Activated T-helper 1 cell treated with anti-CD3 and anti-CD28 coated beads, Interleukin-12 subunit alpha, Interleukin-12 subunit beta, Interleukin-2, Interleukin-4 antibody, amounts not matched to agents 30 ng/mL and 10 ng/mL and 1 ng/mL, durations not matched to agents 14 hours and 24 hours and 36 hours (primary cell): ENCODE measurements around the gene TRIM14. TPM values are rescaled to one million over a fixed set of nuclear protein-coding genes. Genes with fewer than 3 reads are reported as not detected.

Source experiments
- DNase-seq: peaks from one replicate; pipeline ENCODE4 v3.0.0; 2021; ENCODE audit warnings: low spot score
- H3K27ac Mint-ChIP-seq: one replicate; pipeline ENCODE4 v1.8.0; 2021; ENCODE audit warnings: mild to moderate bottlenecking, mixed read lengths
- H3K27me3 Mint-ChIP-seq: one replicate; pipeline ENCODE4 v1.8.0; 2022; ENCODE audit warnings: mild to moderate bottlenecking, moderate library complexity, mixed read lengths; ENCODE audit not compliant: insufficient read depth
- H3K36me3 Mint-ChIP-seq: one replicate; pipeline ENCODE4 v1.8.0; 2021; ENCODE audit warnings: low read depth, mixed read lengths
- H3K4me1 Mint-ChIP-seq: one replicate; pipeline ENCODE4 v1.8.0; 2021; ENCODE audit warnings: low read depth, mixed read lengths
- H3K4me3 Mint-ChIP-seq: one replicate; pipeline ENCODE4 v1.8.0; 2021; ENCODE audit warnings: mild to moderate bottlenecking, moderate library complexity, mixed read lengths
- H3K9me3 Mint-ChIP-seq: one replicate; pipeline ENCODE4 v1.8.0; 2021; ENCODE audit warnings: mixed read lengths
- intact Hi-C: fragments of 100-400 bp; cut with micrococcal nuclease; formaldehyde crosslinking; loops from one replicate; pipeline ENCODE4 v1.15.1; 2024
- total RNA-seq: library from RNA; stranded (reverse); gene quantifications from 2 replicates; pipeline ENCODE4 v1.2.3, GENCODE V29; 2022

The TRIM14 gene
- total RNA-seq, 1 donor from 2014 or later = 41.7 TPM

- H3K36me3 Mint-ChIP-seq = no peaks in the 10 kb centered on the region
- intact Hi-C loops = no loop called here
- no peaks in the 10 kb centered on the region for H3K9me3 Mint-ChIP-seq
- no peak for DNase-seq
- no peak overlapping the region for H3K27ac Mint-ChIP-seq
- no peaks in the 10 kb centered on the region for H3K4me1 Mint-ChIP-seq
- H3K4me3 Mint-ChIP-seq = no peak overlapping the region
- H3K27me3 Mint-ChIP-seq = peaks cover 2% of the 10 kb centered on the region
Observed at GRCh38 chr9:98150164-98150563, 31.1 kb upstream of the TRIM14 start.

GRCh38 chr9:98149422-98149821 is 30.4 kb upstream of the TRIM14 start:
- intact Hi-C loops = no loop called here
- H3K9me3 Mint-ChIP-seq = no peaks in the 10 kb centered on the region

GRCh38 chr9:98148486-98148885 is 29.5 kb upstream of the TRIM14 start:
- Mint-ChIP-seq H3K27ac (no peak overlapping the region), H3K27me3 (peaks cover 2% of the 10 kb centered on the region), H3K36me3 (no peaks in the 10 kb centered on the region), H3K4me1 (no peaks in the 10 kb centered on the region), H3K4me3 (no peak overlapping the region), H3K9me3 (no peaks in the 10 kb centered on the region)
- intact Hi-C loops = no loop called here
- no peak for DNase-seq

More at GRCh38 chr9:98149422-98149821, 30.4 kb upstream of the TRIM14 start:
- no peak overlapping the region for H3K4me3 Mint-ChIP-seq
- H3K27ac Mint-ChIP-seq = no peak overlapping the region
- H3K27me3 Mint-ChIP-seq = peaks cover 2% of the 10 kb centered on the region
- H3K4me1 Mint-ChIP-seq = no peaks in the 10 kb centered on the region
- DNase-seq = no peak
- H3K36me3 Mint-ChIP-seq = no peaks in the 10 kb centered on the region

- Mint-ChIP-seq H3K27me3 (peaks cover 2% of the 10 kb centered on the region), H3K4me1 (no peaks in the 10 kb centered on the region), H3K27ac (no peak overlapping the region), H3K36me3 (no peaks in the 10 kb centered on the region), H3K4me3 (no peak overlapping the region), H3K9me3 (no peaks in the 10 kb centered on the region)
- no peak for DNase-seq
- intact Hi-C loops = no loop called here
Observed at GRCh38 chr9:98147582-98147981, 28.6 kb upstream of the TRIM14 start.

GRCh38 chr9:98146101-98146991 is 27.3 kb upstream of the TRIM14 start:
- no peaks in the 10 kb centered on the region for H3K36me3 Mint-ChIP-seq
- no peak overlapping the region for H3K27ac Mint-ChIP-seq
- intact Hi-C loops = no loop called here

DNA sequence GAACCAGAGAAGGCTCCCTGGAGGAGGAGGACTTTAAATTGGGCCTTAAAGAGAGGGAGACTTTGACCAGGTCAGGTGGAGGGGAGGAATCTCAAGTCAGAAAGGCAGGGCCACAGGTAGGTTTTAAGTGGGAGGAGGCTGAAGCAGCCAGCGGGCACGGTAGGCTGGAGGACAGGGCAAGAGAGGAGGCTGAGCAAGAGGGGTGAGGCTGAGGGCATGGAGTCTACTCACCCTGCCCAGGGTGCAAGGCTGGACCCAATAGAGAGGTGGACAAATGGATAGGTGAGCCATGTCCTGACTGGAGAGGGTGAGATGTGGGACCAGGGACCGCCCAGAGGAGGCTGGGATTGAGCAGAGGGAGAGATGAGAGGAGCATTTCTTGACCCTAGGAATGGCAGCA is 25.6 kb upstream of the TRIM14 start:
- DNase-seq = no peak
- no peaks in the 10 kb centered on the region for H3K4me1 Mint-ChIP-seq
- intact Hi-C loops = no loop called here
- H3K27me3 Mint-ChIP-seq = peaks cover 2% of the 10 kb centered on the region
- H3K4me3 Mint-ChIP-seq = no peak overlapping the region
- H3K36me3 Mint-ChIP-seq = no peaks in the 10 kb centered on the region
- peak overlapping the region; percentile 43 for H3K27ac Mint-ChIP-seq
- no peaks in the 10 kb centered on the region for H3K9me3 Mint-ChIP-seq

More at GRCh38 chr9:98146101-98146991, 27.3 kb upstream of the TRIM14 start:
- Mint-ChIP-seq H3K4me3 (no peak overlapping the region), H3K9me3 (no peaks in the 10 kb centered on the region), H3K27me3 (peaks cover 2% of the 10 kb centered on the region), H3K4me1 (no peaks in the 10 kb centered on the region)
- DNase-seq = no peak

DNA sequence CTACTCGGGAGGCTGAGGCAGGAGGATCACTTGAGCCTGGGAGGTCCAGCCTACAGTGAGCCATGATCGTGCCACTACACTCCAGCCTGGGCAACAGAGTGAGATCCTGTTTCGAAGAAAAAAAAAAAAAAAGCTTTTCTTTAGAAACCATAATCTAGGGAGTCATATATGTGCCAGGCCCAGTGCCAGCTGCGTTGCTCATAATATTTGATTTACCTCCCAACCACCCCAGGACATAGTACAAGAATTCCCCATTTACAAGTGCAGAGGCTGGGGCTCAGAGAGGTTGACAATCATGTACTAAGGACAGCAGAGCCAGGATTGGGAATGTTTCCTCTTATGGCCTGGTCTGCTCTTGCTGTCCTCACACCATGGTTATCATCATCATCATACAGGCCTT is 25.1 kb upstream of the TRIM14 start:
- Mint-ChIP-seq H3K4me3 (no peak overlapping the region), H3K36me3 (no peaks in the 10 kb centered on the region), H3K9me3 (no peaks in the 10 kb centered on the region), H3K4me1 (no peaks in the 10 kb centered on the region), H3K27me3 (peaks cover 2% of the 10 kb centered on the region), H3K27ac (no peak overlapping the region)
- intact Hi-C loops = no loop called here
- DNase-seq = no peak

- Mint-ChIP-seq H3K27ac (no peak overlapping the region), H3K4me1 (no peaks in the 10 kb centered on the region), H3K9me3 (no peaks in the 10 kb centered on the region), H3K4me3 (no peak overlapping the region), H3K27me3 (no peaks in the 10 kb centered on the region), H3K36me3 (no peaks in the 10 kb centered on the region)
- no peak for DNase-seq
- intact Hi-C loops = no loop called here
Observed at GRCh38 chr9:98142925-98143481, 24.0 kb upstream of the TRIM14 start.

DNA sequence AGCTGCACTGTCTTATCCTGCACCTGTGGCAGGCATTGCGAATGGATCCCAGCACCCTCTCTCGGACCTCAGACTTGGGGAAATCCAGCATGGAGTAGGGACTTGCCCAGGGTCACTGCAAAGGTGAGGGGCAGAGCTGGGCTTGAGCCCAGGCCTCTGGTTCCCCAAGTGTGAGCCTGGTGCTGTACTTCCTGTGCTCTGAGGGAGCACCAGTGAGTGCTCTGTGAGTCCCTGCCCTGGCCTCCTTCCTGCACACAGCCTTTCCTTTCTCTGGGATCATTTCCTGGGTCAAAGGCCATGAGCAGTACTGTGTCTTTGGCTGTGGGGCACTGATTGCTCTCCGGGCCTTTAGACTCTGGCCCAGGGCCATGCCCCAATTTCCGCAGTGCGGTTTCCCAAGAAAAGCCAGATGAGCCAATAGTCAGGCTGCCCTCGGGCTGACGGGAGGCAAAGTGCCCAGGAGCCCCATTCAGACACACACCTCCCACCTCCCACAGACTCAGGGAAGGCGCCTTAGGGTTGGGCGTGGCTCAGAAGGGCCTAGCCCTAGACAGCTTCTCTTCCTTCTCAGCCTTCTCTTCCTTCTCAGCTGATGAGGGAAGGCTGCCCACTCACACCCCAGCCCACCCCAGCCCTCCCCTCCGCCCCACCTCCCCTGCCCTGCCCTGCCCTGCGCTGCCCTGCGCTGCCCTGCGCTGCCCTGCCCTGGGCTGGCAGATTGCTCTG is 23.3 kb upstream of the TRIM14 start:
- Mint-ChIP-seq H3K27me3 (no peaks in the 10 kb centered on the region), H3K27ac (no peak overlapping the region), H3K4me3 (no peak overlapping the region), H3K9me3 (no peaks in the 10 kb centered on the region), H3K4me1 (no peaks in the 10 kb centered on the region), H3K36me3 (no peaks in the 10 kb centered on the region)
- no peak for DNase-seq
- intact Hi-C loops = no loop called here

DNA sequence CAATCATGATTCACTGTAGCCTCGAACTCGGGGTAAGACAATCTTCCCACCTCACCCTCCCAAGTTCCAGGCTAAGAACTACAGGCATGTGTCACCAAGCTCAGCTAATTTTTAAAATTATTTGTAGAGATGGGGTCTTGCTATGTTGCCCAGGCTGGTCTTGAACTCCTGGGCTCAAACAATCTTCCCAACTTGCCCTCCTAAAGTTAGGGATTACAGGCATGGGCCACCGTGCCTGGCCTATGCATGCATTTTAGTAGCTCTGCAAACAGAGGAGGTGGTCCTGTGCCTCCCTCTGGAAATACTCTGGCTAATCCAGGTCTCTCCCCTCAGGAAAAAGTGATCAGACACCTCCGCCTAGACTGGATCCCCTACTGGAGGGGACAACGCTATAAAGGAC is 21.5 kb upstream of the TRIM14 start:
- H3K27me3 Mint-ChIP-seq = no peaks in the 10 kb centered on the region
- no peak overlapping the region for H3K27ac Mint-ChIP-seq
- H3K4me3 Mint-ChIP-seq = no peak overlapping the region
- no peak for DNase-seq
- H3K36me3 Mint-ChIP-seq = no peaks in the 10 kb centered on the region
- intact Hi-C loops = no loop called here
- H3K4me1 Mint-ChIP-seq = no peaks in the 10 kb centered on the region
- no peaks in the 10 kb centered on the region for H3K9me3 Mint-ChIP-seq

DNA sequence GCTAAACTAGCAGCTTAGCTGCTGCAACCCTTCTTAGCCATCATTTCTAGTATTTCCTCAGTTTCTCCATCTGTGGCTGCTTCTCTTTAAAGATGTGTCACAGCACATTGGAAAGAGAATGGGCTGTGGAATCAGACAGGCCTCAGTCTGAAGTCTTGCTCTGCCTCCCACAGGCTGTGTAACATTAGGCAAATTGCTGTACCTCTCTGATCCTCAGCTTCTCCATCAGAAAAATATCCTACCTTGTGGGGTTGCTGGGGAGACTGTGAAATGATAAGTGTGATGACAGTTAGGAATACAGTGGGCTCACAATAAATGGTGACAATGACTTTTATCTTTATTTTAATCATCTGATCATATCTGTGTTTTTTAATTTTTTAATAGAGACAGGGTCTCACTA is 17.5 kb upstream of the TRIM14 start:
- Mint-ChIP-seq H3K9me3 (no peaks in the 10 kb centered on the region), H3K36me3 (no peaks in the 10 kb centered on the region), H3K4me3 (no peak overlapping the region), H3K27ac (no peak overlapping the region), H3K4me1 (peaks cover 10% of the 10 kb centered on the region), H3K27me3 (peaks cover 2% of the 10 kb centered on the region)
- DNase-seq = no peak
- intact Hi-C loops = no loop called here

DNA sequence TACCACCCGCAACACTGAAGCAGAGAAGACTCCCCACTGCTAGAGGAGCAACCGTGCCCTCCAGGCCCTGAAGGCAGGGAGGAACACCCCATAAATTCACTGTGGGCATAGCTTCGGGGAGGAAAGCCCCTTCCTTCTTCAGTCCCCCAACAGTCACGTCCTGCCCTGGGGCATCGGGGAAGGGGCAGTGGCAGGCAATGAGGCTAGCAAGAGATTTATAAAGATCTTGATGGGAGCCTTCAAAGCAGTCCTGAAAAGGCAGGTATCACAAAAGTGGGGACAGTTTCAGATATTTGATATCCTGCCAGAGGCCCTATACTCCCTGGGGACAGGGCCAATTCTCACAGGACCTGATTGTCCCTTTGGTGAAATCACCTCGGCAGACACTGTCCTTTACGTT is 16.9 kb upstream of the TRIM14 start:
- H3K9me3 Mint-ChIP-seq = no peaks in the 10 kb centered on the region
- no peaks in the 10 kb centered on the region for H3K36me3 Mint-ChIP-seq
- no peak overlapping the region for H3K27ac Mint-ChIP-seq
- peaks cover 10% of the 10 kb centered on the region for H3K4me1 Mint-ChIP-seq
- DNase-seq = no peak
- intact Hi-C loops = no loop called here
- H3K4me3 Mint-ChIP-seq = no peak overlapping the region
- H3K27me3 Mint-ChIP-seq = peaks cover 2% of the 10 kb centered on the region

DNA sequence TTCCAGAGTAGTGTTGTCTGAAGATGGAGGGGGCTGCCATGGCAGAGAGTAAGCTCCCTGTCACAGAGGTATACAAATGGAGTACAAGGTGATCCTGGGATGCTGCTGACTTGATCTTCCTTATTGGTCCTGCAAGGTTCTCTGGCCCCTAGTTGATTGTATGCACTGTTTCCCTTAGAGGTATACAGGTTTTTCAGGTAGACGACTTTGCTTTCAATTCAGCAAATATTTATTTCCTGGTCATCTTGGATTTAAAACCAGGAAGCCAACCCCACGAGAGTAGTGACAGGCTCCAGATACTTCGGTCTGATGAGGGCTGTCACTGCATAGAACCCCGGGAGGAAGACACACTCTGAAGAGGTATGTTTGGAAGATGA is 16.5 kb upstream of the TRIM14 start:
- H3K4me1 Mint-ChIP-seq = peaks cover 10% of the 10 kb centered on the region
- H3K27me3 Mint-ChIP-seq = peaks cover 2% of the 10 kb centered on the region
- no peaks in the 10 kb centered on the region for H3K9me3 Mint-ChIP-seq
- no peak overlapping the region for H3K27ac Mint-ChIP-seq
- no peak for DNase-seq
- no peaks in the 10 kb centered on the region for H3K36me3 Mint-ChIP-seq
- H3K4me3 Mint-ChIP-seq = no peak overlapping the region
- intact Hi-C loops = no loop called here
